Activated CD4-positive, CD25-positive, alpha-beta regulatory T cell treated with anti-CD3 and anti-CD28 coated beads, Interleukin-2, amount 50 U/mL, for 24 hours (primary cell): Measurements from ENCODE around the gene SH3RF1.
A peak's percentile ranks its signal among the peaks of the same experiment; 100 is the strongest.

Experiments used
- ATAC-seq, 2 donors: fragments of 150-1000 bp; cut with Tn5 transposase; one replicate each; pipeline ENCODE4 v1.10.0; 2021; ENCODE audit warnings: mild to moderate bottlenecking in 1 of 2, moderate library complexity in 1 of 2

Gene SH3RF1

DNA sequence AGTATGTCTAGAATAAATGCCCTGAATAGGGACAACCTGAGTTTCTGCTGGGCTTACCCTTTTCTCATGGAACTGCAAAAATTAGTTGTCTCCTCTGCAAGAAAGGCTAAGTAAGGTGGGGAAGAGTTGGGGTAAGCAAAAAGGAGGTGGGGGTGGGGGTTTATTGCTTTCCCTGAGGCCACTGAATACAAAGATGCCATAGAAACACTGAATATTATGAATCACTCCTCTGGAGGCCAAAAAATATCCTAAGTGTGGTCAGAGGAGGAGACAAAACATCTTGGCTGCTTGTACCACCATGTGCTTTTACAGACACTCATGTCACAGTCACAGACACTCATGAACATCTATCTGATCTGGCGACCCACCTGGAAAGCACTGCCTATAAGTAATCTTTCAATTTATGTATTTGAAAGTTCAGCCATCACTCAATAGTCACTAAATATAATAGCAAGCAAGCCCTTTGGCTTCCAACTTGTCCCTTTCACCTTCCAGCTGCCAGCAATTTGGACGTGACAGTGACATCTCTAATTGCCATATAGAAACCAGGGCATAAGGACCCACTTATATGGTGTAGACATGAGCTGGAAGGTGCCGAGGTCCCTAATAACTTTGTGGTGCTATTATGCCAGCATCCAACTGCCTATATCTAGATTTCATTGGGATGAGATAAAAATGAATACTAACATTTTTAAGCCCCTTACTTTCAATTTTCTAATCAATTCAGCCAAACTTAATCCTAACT lies 138.0 kb downstream of the SH3RF1 start:
- no peak for ATAC-seq

DNA sequence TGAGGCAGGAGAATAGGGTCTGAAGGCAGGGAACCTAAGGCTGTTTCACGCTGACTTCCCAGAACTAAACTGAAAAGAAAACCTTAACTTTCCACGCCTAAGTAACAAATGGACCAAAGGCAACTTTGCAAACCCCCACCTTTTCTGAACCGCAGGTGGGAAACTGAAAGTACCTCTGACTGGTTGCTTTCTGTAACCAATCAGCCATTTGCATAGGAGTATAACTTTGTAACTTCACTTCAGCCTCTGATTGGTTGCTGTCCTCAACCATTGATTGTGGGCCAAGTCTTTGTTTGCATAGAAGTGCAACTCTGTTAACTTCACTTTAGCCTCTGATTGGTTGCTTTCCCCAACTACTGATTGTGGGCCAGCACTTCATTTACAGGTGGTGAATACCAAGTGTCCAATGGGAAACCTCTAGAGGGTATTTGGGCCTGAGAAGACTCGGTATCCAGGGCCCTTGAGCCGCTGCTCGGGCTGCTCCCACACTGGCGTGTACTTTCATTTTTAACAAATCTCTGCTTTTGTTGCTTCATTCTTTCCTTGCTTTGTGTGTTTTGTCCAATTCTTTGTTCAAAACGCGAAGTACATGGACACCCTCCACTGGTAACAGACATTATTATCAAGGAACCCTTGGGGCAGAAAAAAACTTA lies 139.1 kb downstream of the SH3RF1 start:
- no peak for ATAC-seq

DNA sequence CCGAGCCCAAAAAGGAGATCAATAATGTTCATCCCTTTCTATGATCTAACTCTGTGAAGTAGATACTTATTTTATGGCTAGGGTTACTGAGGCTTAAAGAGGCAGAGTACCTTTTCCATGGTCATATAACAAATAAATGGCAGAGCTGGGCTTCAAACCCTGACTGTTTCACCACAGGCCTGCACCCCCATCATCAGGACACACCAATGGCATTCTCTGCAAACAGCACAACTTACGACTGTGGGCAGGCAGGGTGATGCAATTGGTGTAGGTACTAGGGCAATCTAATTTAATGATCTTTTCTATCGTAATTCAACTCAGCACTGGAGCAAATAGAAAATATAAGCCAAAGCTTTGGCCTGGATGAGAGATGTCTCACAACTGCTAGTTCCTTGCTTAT lies 141.9 kb downstream of the SH3RF1 start:
- ATAC-seq, result no peak

DNA sequence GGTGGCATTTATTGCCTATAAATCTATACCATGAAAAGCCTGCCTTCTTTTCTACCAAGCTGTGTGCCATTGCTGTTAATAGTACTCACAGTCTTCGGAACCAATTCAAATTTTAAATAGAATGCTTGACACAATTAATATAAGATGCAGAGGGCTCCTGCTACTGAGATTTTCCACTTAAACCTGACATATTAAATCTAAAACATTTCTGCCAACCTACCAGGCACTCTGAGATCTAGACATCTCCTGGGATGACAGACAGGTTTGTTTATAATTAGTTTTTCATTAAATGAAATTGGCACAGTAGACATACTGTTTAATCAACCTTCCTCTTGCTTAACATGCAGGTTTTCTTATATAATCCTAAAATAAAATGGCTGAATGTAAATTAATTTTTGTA lies 143.4 kb downstream of the SH3RF1 start:
- no peak for ATAC-seq

DNA sequence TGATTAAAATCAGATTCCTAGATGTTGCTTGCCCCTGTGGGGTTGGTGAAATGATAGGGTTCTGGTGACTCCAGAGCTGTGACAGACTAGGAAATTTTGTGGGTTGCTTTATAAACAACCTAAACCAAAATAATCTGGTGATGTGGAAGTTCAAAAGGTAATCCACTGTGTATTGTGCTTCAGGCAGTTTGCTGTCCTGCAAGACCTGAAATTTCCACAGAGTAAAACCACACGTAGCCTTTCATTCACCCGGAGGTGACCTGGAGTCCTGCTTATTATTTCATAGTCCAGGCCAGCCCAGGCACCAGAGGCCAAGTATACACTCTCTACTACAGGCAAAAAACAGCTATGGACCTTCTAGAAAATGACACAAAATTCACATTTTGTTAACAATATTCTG lies 146.1 kb downstream of the SH3RF1 start:
- ATAC-seq, result no peak

DNA sequence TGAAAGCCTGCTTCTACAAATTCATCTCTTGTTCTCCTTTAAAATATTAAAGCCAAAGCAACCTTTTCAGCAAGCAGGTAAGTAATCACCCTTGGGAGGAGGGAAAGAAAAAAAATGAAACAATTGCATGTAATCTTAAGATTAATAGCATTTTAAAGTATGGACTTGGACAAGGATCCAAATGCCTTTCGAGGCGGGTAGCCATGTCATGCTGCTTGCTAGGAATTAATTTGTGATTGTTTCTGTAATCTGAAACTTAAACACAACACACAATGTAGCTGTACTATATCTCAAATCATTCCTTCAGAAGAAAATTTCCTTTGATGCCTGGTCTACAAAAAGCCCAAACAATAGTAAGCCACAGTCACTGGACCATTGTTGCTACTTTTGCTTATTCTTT lies 148.3 kb downstream of the SH3RF1 start:
- no peak for ATAC-seq

DNA sequence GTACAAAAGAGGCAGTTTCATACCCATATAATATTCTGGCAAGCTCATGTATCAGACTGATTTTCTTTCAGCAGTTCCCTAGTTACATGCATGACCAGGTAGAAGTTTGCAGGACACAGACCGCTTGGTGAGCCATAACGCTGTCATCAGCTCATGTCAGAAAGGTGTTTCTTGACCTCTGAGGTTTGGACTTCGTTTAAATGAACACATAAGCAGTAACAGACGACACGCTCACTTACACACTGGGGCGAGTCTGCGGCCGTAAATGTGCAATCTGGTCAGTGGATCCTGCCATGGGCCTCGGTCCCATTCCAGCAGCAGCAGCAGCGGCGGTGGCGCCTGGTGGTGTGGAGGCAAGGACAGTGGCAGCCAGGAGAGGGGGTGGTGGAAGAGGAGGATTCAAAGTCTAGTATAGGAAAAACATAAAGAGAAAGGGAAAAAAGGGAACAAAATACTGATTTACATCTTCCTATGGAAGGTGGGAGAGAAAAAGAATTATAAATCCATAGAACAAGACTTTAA lies 148.8 kb downstream of the SH3RF1 start:
- no peak for ATAC-seq

DNA sequence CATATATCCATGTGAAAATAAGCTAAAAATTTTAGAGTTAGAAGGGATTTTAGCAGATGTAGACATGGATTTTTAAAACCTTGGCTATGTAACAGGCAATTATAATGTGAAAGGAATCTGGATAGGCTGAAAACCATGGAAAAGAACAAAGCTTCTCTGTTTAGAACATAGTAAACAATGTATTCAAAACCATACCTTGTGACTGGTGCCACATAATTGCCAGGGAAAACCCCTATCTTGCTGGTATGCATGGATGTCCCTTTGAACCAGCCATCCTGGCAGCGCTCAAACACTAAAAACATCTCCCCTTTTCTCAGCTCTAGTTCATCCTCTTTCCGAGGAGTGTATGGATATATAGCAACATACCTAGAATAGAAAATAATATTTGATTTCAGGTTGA lies 150.1 kb downstream of the SH3RF1 start:
- no peak for ATAC-seq

DNA sequence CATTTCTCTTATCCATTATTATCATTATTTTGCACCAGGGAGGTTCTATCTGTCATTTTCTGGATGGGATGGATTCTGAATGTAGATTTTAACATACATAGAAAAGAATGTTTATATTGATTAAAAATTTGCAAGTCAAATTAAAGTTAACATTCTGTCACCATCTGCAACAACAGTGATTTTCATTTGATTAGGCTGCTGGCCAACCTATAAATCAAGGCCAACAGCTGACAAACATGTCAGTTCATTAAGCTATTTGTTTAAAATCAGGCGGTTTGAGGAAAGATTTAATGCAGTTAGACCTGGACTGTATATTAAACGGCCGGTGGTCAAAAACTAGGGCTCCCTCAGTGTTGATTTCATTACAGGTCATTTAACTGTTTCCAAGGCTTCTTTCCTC lies 151.2 kb downstream of the SH3RF1 start:
- ATAC-seq, result no peak

DNA sequence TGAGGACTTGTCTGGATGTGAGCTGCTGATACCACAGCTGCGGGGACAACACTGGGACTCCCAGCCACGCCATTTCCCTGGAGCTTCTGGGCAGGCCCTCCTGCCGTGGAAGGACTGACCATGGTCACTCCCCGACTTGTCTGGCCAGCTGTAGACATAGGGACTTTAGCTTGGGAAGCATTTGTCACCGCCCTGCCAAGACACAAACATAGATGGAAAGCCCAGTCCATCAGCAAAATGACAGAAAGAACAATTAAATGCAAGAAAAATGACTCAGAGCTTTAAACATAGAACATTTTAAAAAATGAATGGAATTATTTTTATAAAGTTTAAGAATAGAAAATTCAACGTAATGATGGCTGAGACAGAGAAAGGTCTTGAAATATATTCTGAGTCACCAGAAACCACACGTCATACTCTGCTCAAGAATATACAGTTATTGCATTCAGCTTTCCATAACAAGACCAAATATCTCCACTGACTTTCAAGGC lies 153.1 kb downstream of the SH3RF1 start:
- no peak for ATAC-seq

DNA sequence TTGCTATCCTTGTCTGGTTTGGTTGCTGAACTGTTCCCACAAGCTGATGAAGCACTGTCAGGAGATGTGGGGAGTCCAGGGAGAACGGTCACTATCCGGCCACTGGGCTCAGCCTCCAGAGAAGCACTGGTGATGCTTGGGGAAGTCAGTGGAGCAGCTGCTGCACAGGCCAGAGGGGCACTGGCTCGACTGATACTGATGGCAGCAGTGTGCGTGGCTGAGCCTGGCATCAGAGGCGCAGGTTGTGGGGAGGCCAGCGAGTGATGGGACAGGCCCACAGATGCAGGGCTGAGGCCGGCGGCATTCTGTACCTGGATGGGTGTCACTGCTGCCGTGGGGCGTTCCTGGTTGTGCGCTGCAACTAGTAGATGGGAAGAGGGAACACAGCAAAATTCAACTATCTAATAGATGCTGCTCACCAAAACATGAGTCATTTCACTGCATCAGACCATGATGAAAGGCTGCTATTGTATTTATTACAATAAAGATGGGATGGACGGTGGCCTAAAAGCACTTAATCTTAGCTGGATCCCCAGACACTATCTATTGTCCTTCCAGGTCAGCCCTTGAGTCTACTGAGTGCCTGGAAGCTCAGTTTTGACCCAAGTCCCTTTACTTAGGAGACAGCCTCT lies 154.4 kb downstream of the SH3RF1 start:
- no peak for ATAC-seq

DNA sequence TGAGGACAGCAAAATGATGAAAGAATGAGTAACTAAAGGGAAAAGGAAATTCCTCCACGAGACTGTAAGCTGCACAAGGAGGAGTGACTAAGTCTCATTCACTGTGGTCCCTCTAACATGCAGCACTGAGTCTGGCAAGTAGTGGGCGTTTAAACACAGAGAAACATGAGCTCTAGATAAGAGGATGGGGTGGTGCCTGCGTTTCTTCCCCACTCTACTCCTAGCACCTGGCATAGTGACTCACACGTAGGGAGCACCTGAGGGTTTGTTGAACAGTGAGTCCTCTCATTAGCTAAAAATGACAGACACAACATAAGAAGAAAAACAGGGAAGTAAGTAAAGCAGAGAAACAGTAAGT lies 154.9 kb downstream of the SH3RF1 start:
- ATAC-seq, result peak; percentile 27 to 32

DNA sequence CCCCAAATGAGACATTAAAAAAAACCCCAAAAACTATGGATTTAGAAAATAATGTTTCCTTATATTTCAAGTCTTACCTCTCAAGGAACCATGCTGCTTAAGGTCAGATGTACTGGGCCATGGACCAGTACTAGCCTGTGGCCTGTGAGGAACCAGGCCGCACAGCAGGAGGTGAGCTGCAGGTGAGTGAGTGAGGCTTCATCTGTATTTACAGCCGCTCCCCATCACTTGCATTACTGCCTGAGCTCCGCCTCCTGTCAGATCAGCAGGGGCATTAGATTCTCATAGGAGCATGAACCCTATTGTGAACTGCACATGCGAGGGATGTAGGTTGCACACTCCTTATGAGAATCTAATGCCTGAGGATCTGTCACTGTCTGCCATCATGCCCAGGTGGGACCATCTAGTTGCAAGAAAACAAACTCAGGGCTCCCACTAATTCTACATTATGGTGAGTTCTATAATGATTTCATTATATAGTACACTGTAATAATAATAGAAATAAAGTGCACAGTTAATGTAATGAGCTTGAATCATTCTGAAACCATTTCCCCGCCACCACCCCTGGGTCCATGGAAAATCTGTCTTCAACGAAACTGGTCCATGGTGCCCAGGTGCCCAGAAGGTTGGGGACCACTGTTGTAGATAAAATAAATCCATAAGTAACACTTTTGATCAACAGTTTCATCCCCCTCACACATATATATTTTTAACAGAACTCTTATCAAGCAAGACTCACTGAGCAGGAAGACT lies 155.4 kb downstream of the SH3RF1 start:
- ATAC-seq, result no peak

DNA sequence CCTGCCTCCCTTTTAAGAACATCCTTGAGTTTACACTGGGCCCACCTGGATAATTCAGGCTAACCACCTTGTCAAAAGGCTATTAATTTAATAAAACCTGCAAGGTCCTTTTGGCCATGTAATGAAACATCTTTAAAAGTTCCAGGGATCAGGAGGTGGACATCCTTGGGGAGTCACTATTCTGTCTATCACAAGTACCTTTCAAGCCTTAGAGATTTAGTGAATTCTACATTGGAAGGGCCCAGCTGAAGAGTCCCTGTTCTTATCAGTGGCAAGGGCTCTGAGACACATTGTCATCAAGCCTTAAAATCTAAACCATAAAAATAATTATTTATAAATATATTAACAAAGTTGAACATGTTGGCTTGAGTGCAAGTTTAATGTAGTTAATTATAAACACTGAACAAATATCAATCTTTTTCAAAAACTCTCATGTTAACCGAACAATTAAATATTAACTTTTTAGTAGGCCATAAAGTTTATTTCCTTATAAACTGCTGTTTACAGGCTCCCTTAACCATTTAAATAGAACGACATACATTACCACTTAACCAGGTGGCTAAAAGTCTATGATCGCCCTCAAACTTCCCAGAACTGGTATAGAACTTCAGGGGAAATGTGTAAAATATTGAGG lies 156.3 kb downstream of the SH3RF1 start:
- ATAC-seq, result no peak

DNA sequence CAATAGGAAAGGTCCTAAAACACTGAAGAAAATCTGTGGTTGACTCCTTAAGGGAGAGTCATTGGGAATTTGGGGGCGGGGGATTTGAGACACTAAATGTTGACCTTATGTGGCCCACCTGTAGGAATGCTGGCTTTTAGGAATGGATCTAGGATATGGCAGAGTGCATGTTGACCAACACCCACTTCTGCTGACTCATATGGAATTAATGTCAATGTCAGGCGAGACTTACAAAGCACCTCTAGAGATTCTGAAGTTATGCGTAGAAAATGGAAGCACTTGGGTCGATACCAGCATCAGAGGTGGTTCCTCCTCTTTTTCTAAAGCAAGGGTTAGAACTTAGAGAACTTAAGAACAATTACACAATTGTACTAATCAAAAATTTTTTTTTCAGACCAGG lies 160.1 kb downstream of the SH3RF1 start:
- no peak for ATAC-seq

DNA sequence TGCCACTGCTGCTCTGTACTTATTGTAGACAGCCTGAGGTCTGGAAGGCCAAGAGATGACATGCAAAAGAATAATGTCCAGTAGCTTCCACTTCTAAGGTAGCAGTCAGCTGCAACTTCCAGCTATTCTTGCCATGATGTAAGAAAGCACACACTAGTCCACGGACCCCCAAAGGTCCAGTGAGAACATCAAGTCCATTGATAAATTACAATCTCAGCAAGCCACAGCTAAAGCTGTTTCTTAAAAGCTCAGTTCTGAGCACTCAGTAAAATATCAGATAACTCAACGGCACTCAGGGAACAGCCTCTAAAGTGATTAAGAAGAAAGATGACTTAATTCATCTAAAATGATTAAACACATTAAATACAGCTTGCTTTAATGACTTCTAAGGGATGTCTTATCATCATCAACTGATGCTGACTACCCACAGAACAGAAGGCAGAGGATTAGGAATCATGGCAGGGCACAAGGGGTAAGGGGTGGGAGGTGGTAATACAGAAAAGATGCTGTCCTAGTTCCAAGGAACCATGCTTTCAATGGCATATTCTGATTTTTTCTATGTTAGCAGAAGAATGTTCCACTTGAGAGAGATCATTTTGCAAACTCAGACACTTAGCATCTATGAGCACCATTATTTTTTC lies 161.6 kb downstream of the SH3RF1 start:
- ATAC-seq, result no peak

DNA sequence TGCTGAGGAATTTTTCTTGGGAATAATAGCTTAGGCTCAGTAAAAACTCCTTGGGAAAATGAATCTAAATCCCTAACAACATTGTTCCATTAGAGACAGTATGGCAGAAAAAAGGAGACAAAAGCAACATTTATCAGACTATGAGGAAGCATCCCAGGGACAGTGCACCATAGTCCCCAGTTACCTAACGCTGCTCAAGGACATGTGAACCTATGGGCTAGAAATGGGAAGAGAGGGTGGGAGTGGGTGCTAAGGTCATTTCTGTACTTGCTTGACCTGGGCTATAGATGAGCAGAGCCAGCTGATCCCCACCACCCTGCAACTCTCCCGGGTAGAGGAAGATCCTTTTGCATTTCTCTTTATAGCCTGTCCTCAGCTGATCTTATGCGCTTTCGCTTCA lies 162.5 kb downstream of the SH3RF1 start:
- ATAC-seq, result no peak

DNA sequence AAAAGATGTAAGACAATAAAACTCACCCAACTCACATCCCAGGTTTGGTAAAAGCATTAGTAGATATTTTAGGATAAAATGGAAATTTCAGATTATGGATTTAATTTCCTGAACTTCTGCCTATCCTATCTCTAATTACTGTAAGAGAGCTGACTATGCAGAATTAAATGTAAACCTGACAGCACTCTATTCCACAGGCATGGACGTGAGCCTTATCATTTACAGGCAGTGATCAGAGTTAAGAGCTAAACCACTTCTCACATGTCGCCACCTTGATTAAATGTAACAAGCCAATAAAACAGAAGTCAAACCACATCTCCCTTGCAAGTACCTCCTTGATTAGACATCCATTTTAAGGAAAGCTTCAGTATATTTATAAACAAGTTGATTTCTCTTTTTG lies 163.2 kb downstream of the SH3RF1 start:
- no peak for ATAC-seq

DNA sequence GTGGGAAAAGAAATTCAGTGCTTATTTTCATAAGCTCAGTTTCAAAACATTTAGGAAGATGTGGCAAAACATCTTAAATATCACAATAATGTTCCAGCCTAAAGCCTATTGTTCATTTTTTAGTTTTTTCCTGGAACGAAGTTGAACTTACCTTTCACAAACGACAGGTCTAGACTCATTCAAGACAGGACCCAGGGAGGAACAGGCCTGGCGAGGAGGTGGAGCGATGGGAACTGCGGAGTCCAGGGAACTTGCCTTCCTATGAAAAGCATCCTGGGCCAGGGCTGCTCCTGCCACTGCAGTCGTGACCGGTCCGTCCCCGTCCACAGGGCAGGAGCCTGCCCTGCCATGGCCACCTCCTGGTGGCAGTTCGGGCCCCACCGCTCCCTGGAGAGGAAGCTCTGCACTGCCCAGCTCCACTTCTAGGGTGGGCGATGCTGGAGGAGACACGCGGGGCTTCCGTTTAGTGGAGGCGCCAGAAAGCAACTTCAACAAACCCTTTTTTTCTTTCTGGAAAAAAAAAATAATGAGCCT lies 164.0 kb downstream of the SH3RF1 start:
- no peak for ATAC-seq

DNA sequence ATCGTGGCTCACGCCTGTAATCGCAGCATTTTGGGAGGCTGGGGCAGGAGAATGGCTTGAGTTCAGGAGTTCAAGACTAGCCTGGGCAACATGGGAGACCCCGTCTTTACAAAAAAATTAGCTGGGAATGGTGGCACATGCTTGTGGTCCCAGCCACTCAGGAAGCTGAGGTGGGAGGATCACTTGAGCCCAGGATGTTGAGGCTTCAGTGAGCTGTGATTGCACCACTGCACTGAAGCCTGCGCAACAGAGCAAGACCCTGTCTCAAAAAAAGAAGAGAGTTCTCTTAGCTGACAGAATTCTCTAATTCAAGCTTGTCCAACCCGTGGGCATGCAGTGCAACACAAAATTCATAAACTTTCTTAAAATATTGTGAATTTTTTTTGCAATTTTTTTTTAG lies 165.1 kb downstream of the SH3RF1 start:
- no peak for ATAC-seq

DNA sequence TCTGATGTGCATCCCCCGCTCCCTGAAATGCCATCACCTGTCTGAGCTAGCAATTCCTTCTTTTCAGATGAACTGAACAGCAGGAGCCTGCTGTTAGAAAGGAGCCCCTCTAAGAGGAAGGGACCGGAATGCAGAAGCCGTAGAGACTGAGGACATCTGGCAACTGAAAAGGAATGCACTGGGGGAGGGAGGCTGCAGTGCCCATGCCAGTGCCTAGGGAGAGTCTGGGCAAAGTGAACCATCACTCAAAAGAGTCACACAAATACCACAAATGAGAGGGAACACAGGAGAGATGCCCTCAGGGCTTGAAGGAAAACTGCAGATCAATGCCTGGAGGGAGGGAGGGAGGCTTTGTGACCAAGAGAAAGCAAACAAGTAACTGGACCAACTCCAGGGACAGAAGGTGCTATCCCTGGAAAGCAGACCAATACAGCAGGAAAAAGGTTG lies 166.8 kb downstream of the SH3RF1 start:
- no peak for ATAC-seq

DNA sequence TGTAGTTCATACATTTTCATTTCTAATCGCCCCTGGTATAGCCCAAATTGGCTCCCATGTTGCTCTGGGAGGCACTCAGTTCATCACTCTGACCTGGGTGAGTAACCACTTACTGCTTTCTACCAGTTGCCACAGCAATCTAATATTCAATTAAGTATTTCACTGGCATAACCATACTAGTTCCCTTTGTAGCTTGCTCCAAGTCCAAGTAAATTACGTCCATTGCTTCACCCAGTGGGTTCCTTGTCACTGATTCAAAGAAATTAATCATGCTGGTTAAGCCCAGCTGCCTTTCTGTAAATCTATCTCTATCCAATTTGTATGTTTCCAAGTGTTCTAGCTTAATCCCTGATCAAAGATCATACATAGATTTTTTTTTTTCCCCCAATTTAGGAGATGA lies 168.7 kb downstream of the SH3RF1 start:
- ATAC-seq, result no peak
